GM12878 (cell line): ENCODE data around the gene CD3D. TPM values are rescaled to one million over a fixed set of nuclear protein-coding genes. Genes with fewer than 3 reads are reported as not detected.

ENCODE experiments used
- ATAC-seq: fragments of 200-7000 bp; cut with Tn5 transposase; 3 replicates; pipeline ENCODE4 v1.9.1; 2020; ENCODE audit warnings: mild to moderate bottlenecking, moderate library complexity
- BruUV-seq: library from RNA; stranded (reverse); fragments of 400-500 nt; replicated peaks from 2 replicates; lab custom pipeline; 2021; lab: Mats Ljungman, UMichigan
- CTCF ChIA-PET: fragments of 300-600 bp; sonication (Branson Sonifier 250); formaldehyde crosslinking; extraction: SDS; loops from one replicate; lab custom pipeline; 2021; ENCODE audit warnings: inconsistent platforms; lab: Yijun Ruan, JAX
- POLR2A ChIA-PET: fragments of 350-600 bp; formaldehyde crosslinking; extraction: SDS; loops from one replicate; lab custom pipeline; 2021; ENCODE audit warnings: inconsistent platforms; lab: Charles Lee
- RAD21 ChIA-PET: fragments of 300-600 bp; sonication (Branson Sonifier 250); formaldehyde crosslinking; loops from one replicate; lab custom pipeline; 2023; ENCODE audit warnings: antibody characterized with exemption; ENCODE audit not compliant: unreplicated experiment; lab: Charles Lee
- SMC1A ChIA-PET: fragments of 300-600 bp; sonication (Branson Sonifier 250); formaldehyde crosslinking; loops from one replicate; lab custom pipeline; 2023; ENCODE audit not compliant: unreplicated experiment, uncharacterized antibody; lab: Charles Lee
- DNase-seq: peaks from one replicate; pipeline ENCODE4 v3.0.0-alpha.2; 2011; ENCODE audit warnings: low read depth, low spot score
- FAIRE-seq: peaks from 3 replicates; lab custom pipeline; 2011; peaks lifted over from hg19 to GRCh38; lab: Jason Lieb, UNC
- H2AFZ ChIP-seq: 2 replicates; pipeline ENCODE4 v1.6.0; 2011; ENCODE audit warnings: low read depth, low read length, control low read depth; ENCODE audit not compliant: control insufficient read depth
- H3K27ac ChIP-seq: 2 replicates; pipeline ENCODE4 v1.5.1; 2011; ENCODE audit warnings: control low read depth; ENCODE audit not compliant: control insufficient read depth, insufficient read depth
- H3K27me3 ChIP-seq, 2 experiments: replicated peaks in 1 of 2; 2 replicates each; pipeline versions ENCODE4 v1.6.0 to v1.6.1; 2011; ENCODE audit warnings: low read length in 1 of 2; ENCODE audit not compliant: control insufficient read depth in 2 of 2, insufficient read depth in 2 of 2
- H3K36me3 ChIP-seq, 2 experiments: 2 replicates each; pipeline ENCODE4 v1.5.1; 2011; ENCODE audit warnings: low read length in 1 of 2; ENCODE audit not compliant: control insufficient read depth in 2 of 2, insufficient read depth in 2 of 2
- H3K4me1 ChIP-seq: 2 replicates; pipeline ENCODE4 v1.6.1; 2011; ENCODE audit warnings: mild to moderate bottlenecking, low read length, moderate library complexity, mixed read lengths; ENCODE audit not compliant: control insufficient read depth, insufficient read depth
- H3K4me2 ChIP-seq: 2 replicates; pipeline ENCODE4 v1.6.0; 2011; ENCODE audit warnings: control low read depth; ENCODE audit not compliant: control insufficient read depth, insufficient read depth
- H3K4me3 ChIP-seq: fragments of 200-600 bp; sonication (generic); 2 replicates; pipeline ENCODE4 v1.5.1; 2016
- H3K79me2 ChIP-seq: 2 replicates; pipeline ENCODE4 v1.6.0; 2011; ENCODE audit warnings: low read length; ENCODE audit not compliant: control insufficient read depth, insufficient read depth
- H3K9ac ChIP-seq: 2 replicates; pipeline ENCODE4 v1.8.0; 2011; ENCODE audit warnings: low read length, control low read depth, mixed read lengths; ENCODE audit not compliant: control insufficient read depth, insufficient read depth
- H3K9me3 ChIP-seq: replicated peaks from 3 replicates; pipeline ENCODE4 v1.5.1; 2011; ENCODE audit warnings: mild to moderate bottlenecking, low read length; ENCODE audit not compliant: control insufficient read depth, insufficient read depth
- H4K20me1 ChIP-seq: 2 replicates; pipeline ENCODE4 v1.6.0; 2011; ENCODE audit not compliant: control insufficient read depth, insufficient read depth
- BACH1 ChIP-seq: fragments of 450-650 bp; IDR thresholded peaks from 2 replicates; pipeline ENCODE4 v1.6.1; 2017; ENCODE audit warnings: mild to moderate bottlenecking, borderline replicate concordance
- CBFB ChIP-seq: IDR thresholded peaks from 2 replicates; pipeline ENCODE4 v1.6.1; 2016; ENCODE audit warnings: antibody characterized with exemption, low read depth
- CBX3 ChIP-seq: fragments of 200-600 bp; sonication (generic); IDR thresholded peaks from 2 replicates; pipeline ENCODE4 v1.6.1; 2016; ENCODE audit warnings: low read depth, borderline replicate concordance
- CHD2 ChIP-seq: IDR thresholded peaks from 2 replicates; pipeline ENCODE4 v1.6.1; 2011; ENCODE audit warnings: low read depth, low read length, improper control_type of control experiment, borderline replicate concordance
- EED ChIP-seq: sonication (generic); IDR thresholded peaks from 2 replicates; pipeline ENCODE4 v1.6.1; 2016; ENCODE audit warnings: antibody characterized with exemption, low read depth
- FOXK2 ChIP-seq: fragments of 450-650 bp; IDR thresholded peaks from 2 replicates; pipeline ENCODE4 v1.6.1; 2017; ENCODE audit warnings: mild to moderate bottlenecking, moderate library complexity
- HDAC6 ChIP-seq: fragments of 200-600 bp; sonication (generic); IDR thresholded peaks from one replicate; pipeline ENCODE4 v1.8.0; 2017; ENCODE audit warnings: antibody characterized with exemption; ENCODE audit not compliant: unreplicated experiment
- NR2F1 ChIP-seq: fragments of 450-650 bp; conservative IDR thresholded peaks from 2 replicates; pipeline ENCODE4 v1.6.1; 2017; ENCODE audit warnings: mild to moderate bottlenecking
- POLR2AphosphoS2 ChIP-seq: IDR thresholded peaks from 2 replicates; pipeline ENCODE4 v1.6.1; 2011; ENCODE audit warnings: low read depth, mild to moderate bottlenecking, low read length, improper control_type of control experiment, moderate library complexity
- RAD21 ChIP-seq: IDR thresholded peaks from 2 replicates; pipeline ENCODE4 v1.6.1; 2011; ENCODE audit warnings: mild to moderate bottlenecking, low read depth, low read length, moderate library complexity; ENCODE audit not compliant: insufficient read depth
- SRF ChIP-seq, 2 experiments: IDR thresholded peaks; 2 replicates each; pipeline ENCODE4 v1.6.1; 2011; ENCODE audit warnings: low read depth in 2 of 2, low read length in 2 of 2, mild to moderate bottlenecking in 1 of 2, moderate library complexity in 1 of 2
- SUPT20H ChIP-seq: IDR thresholded peaks from 2 replicates; pipeline ENCODE4 v1.6.1; 2011; ENCODE audit warnings: low read depth, mild to moderate bottlenecking, low read length, moderate library complexity, borderline replicate concordance; ENCODE audit not compliant: control insufficient read depth
- SUZ12 ChIP-seq: fragments of 200-600 bp; sonication (generic); IDR thresholded peaks from one replicate; pipeline ENCODE4 v1.6.1; 2018; ENCODE audit warnings: antibody characterized with exemption, mild to moderate bottlenecking; ENCODE audit not compliant: unreplicated experiment
- USF1 ChIP-seq: IDR thresholded peaks from 2 replicates; pipeline ENCODE4 v1.6.1; 2011; ENCODE audit warnings: borderline replicate concordance, low read depth, mild to moderate bottlenecking, moderate library complexity, mixed read lengths, low read length; ENCODE audit not compliant: insufficient read depth; ENCODE audit errors: extremely low read length
- in situ Hi-C: fragments of 300-500 bp; cut with MboI; formaldehyde crosslinking; loops from 9 replicates; pipeline ENCODE4 v1.14.3; 2018; ENCODE audit warnings: mixed read lengths
- intact Hi-C: fragments of 100-400 bp; cut with micrococcal nuclease; formaldehyde crosslinking; loops from one replicate; pipeline ENCODE4 v1.14.2; 2022; ENCODE audit not compliant: unreplicated experiment
- polyA plus RNA-seq, 11 experiments: library from polyadenylated mRNA; depleted of rRNA in 4 of 11; unstranded in 6 of 11; stranded (reverse) in 5 of 11; fragments of >200 nt; fragmentation: Nextera tagmentation in 4 of 11; fragmentation: Illumina TruSeq in 1 of 11; extraction: Ambion mirVana in 4 of 11; extraction: Trizol in 1 of 11; gene quantifications; 1 replicate in 1 of 11; 2 replicates in 10 of 11; pipeline versions ENCODE4 v1.2.1 to v1.2.3, GENCODE V29; 2011 to 2016; ENCODE audit warnings: inconsistent platforms in 2 of 11, missing spikeins in 2 of 11, low read depth in 1 of 11
- total RNA-seq, 4 experiments: library from RNA; depleted of rRNA in 3 of 4; stranded (reverse); fragments of >200 nt in 3 of 4; fragmentation: Illumina TruSeq in 1 of 4; extraction: Trizol in 1 of 4; gene quantifications; 2 replicates each; pipeline versions ENCODE4 v1.2.1 to v1.2.3, GENCODE V29; 2013 to 2021
- TF ChIP-seq, protein P1 (sequence below): fragments of 150-350 bp; IDR thresholded peaks from 2 replicates; pipeline ENCODE4 v1.6.1; 2014; ENCODE audit warnings: mild to moderate bottlenecking, low read depth, low read length
- TF ChIP-seq, protein P2 (sequence below): fragments of 450-650 bp; IDR thresholded peaks from 2 replicates; pipeline ENCODE4 v1.6.1; 2017; ENCODE audit warnings: antibody characterized with exemption, mild to moderate bottlenecking, moderate library complexity
- TF ChIP-seq, protein P3 (sequence below): fragments of 450-650 bp; formaldehyde crosslinking; IDR thresholded peaks from 2 replicates; pipeline ENCODE4 v1.4.0; 2022; ENCODE audit warnings: mild to moderate bottlenecking, moderate library complexity

The CD3D gene
- total and polyA plus RNA-seq, 10 of the 15 experiments (the other 5 are each of a cell fraction or from before 2014, with no cell fraction given): 0.13 to 0.69 (median 0.29) TPM; not detected in 6

GRCh38 chr11:118289401-118289800, 53.1 kb downstream of the CD3D start:
- DNase-seq (no peak), ATAC-seq (no peak), FAIRE-seq (no peak)
- no peak overlapping the region for H3K4me3 ChIP-seq
- POLR2A ChIA-PET: no interaction called here
- H3K4me1 ChIP-seq: no peaks in the 10 kb centered on the region
- no peak overlapping the region for H2AFZ ChIP-seq
- no peak overlapping the region for H3K27ac ChIP-seq
- SMC1A ChIA-PET: interaction anchor here (0.7 to 7.0 kb wide), 7 partner anchors 12 to 94 kb away, joined by 3 to 77 read pairs (median 4); partner anchors contain the start of gene MPZL2
- H3K9ac ChIP-seq: no peak overlapping the region
- no TSS peak for BruUV-seq
- H3K9me3 ChIP-seq: no peaks in the 10 kb centered on the region
- in situ Hi-C loops: no loop called here
- no peaks in the 10 kb centered on the region for H4K20me1 ChIP-seq
- no peak overlapping the region for H3K4me2 ChIP-seq
- no peaks in the 10 kb centered on the region for H3K79me2 ChIP-seq
- CTCF ChIA-PET: interaction anchor here (1.0 to 4.7 kb wide), 10 partner anchors 16 to 146 kb away, joined by 3 to 41 read pairs (median 4); no protein-coding TSS in a partner anchor
- intact Hi-C loops: no loop called here
- RAD21 ChIA-PET: interaction anchor here (0.5 to 5.9 kb wide), 7 partner anchors 9 to 193 kb away, joined by 3 to 71 read pairs (median 4); no protein-coding TSS in a partner anchor
- no peaks in the 10 kb centered on the region for H3K36me3 ChIP-seq
- H3K27me3 ChIP-seq: no peaks in the 10 kb centered on the region; a peak in 2 of 4 replicates
- no peak for TF ChIP-seq USF1
- no peak for TF ChIP-seq FOXK2
- TF ChIP-seq NR2F1: no peak
- no peak for TF ChIP-seq BACH1
- TF ChIP-seq SRF (IDR thresholded peaks at IDR 0.05; ENCODE audit: low read depth in 2 of 2, low read length in 2 of 2): no peak
- TF ChIP-seq SUZ12: no peak
- TF ChIP-seq, protein P1, sequence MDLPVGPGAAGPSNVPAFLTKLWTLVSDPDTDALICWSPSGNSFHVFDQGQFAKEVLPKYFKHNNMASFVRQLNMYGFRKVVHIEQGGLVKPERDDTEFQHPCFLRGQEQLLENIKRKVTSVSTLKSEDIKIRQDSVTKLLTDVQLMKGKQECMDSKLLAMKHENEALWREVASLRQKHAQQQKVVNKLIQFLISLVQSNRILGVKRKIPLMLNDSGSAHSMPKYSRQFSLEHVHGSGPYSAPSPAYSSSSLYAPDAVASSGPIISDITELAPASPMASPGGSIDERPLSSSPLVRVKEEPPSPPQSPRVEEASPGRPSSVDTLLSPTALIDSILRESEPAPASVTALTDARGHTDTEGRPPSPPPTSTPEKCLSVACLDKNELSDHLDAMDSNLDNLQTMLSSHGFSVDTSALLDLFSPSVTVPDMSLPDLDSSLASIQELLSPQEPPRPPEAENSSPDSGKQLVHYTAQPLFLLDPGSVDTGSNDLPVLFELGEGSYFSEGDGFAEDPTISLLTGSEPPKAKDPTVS: no peak
- TF ChIP-seq CBX3: no peak
- TF ChIP-seq, protein P2, sequence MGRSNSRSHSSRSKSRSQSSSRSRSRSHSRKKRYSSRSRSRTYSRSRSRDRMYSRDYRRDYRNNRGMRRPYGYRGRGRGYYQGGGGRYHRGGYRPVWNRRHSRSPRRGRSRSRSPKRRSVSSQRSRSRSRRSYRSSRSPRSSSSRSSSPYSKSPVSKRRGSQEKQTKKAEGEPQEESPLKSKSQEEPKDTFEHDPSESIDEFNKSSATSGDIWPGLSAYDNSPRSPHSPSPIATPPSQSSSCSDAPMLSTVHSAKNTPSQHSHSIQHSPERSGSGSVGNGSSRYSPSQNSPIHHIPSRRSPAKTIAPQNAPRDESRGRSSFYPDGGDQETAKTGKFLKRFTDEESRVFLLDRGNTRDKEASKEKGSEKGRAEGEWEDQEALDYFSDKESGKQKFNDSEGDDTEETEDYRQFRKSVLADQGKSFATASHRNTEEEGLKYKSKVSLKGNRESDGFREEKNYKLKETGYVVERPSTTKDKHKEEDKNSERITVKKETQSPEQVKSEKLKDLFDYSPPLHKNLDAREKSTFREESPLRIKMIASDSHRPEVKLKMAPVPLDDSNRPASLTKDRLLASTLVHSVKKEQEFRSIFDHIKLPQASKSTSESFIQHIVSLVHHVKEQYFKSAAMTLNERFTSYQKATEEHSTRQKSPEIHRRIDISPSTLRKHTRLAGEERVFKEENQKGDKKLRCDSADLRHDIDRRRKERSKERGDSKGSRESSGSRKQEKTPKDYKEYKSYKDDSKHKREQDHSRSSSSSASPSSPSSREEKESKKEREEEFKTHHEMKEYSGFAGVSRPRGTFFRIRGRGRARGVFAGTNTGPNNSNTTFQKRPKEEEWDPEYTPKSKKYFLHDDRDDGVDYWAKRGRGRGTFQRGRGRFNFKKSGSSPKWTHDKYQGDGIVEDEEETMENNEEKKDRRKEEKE: no peak
- no peak for TF ChIP-seq SUPT20H
- no peak for TF ChIP-seq CBFB
- TF ChIP-seq HDAC6: no peak
- TF ChIP-seq POLR2AphosphoS2: no peak
- TF ChIP-seq, protein P3, sequence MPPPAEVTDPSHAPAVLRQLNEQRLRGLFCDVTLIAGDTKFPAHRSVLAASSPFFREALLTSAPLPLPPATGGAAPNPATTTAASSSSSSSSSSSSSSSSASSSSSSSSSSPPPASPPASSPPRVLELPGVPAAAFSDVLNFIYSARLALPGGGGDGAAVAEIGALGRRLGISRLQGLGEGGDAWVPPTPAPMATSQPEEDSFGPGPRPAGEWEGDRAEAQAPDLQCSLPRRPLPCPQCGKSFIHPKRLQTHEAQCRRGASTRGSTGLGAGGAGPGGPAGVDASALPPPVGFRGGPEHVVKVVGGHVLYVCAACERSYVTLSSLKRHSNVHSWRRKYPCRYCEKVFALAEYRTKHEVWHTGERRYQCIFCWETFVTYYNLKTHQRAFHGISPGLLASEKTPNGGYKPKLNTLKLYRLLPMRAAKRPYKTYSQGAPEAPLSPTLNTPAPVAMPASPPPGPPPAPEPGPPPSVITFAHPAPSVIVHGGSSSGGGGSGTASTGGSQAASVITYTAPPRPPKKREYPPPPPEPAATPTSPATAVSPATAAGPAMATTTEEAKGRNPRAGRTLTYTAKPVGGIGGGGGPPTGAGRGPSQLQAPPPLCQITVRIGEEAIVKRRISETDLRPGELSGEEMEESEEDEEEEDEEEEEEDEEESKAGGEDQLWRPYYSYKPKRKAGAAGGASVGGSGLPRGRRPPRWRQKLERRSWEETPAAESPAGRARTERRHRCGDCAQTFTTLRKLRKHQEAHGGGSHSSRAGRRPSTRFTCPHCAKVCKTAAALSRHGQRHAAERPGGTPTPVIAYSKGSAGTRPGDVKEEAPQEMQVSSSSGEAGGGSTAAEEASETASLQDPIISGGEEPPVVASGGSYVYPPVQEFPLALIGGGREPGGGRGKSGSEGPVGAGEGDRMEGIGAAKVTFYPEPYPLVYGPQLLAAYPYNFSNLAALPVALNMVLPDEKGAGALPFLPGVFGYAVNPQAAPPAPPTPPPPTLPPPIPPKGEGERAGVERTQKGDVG: no peak
- no peak for TF ChIP-seq RAD21
- TF ChIP-seq EED: no peak
- no peak for TF ChIP-seq CHD2
